ENCODE measurements around the gene FAM151B.

- TF ChIP-seq FOXK1 (CRISPR knock-in tag; IDR thresholded peaks at IDR 0.05) = no peak
- TF ChIP-seq, protein P1, sequence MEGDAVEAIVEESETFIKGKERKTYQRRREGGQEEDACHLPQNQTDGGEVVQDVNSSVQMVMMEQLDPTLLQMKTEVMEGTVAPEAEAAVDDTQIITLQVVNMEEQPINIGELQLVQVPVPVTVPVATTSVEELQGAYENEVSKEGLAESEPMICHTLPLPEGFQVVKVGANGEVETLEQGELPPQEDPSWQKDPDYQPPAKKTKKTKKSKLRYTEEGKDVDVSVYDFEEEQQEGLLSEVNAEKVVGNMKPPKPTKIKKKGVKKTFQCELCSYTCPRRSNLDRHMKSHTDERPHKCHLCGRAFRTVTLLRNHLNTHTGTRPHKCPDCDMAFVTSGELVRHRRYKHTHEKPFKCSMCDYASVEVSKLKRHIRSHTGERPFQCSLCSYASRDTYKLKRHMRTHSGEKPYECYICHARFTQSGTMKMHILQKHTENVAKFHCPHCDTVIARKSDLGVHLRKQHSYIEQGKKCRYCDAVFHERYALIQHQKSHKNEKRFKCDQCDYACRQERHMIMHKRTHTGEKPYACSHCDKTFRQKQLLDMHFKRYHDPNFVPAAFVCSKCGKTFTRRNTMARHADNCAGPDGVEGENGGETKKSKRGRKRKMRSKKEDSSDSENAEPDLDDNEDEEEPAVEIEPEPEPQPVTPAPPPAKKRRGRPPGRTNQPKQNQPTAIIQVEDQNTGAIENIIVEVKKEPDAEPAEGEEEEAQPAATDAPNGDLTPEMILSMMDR (IDR thresholded peaks at IDR 0.05) = no peak
Measured at GRCh38 chr5:80495891-80496290, 8.0 kb downstream of the FAM151B start.
